Ascending aorta (tissue), 2 donors: Measurements from ENCODE around the gene MAML2. TPM values are rescaled to one million over a fixed set of nuclear protein-coding genes. Genes with fewer than 3 reads are reported as not detected.

Source experiments
- DNase-seq, 2 donors: peaks; one replicate each; pipeline ENCODE4 v3.0.0-alpha.2; 2019; ENCODE audit warnings: low spot score in 2 of 2
- H3K27ac ChIP-seq, 2 donors: fragments of 200-600 bp; sonication (generic); one replicate each; pipeline ENCODE4 v1.5.1; 2016 to 2017; ENCODE audit warnings: mild to moderate bottlenecking in 1 of 2
- H3K27me3 ChIP-seq: fragments of 200-600 bp; sonication (generic); one replicate; pipeline ENCODE4 v1.5.1; 2017
- H3K36me3 ChIP-seq, 2 donors: fragments of 200-600 bp; sonication (generic); one replicate each; pipeline ENCODE4 v1.5.1; 2016
- H3K4me1 ChIP-seq, 2 donors: fragments of 200-600 bp; sonication (generic); one replicate each; pipeline ENCODE4 v1.5.1; 2016 to 2017; ENCODE audit warnings: mild to moderate bottlenecking in 1 of 2
- H3K4me3 ChIP-seq, 2 donors: fragments of 200-600 bp; sonication (generic); one replicate each; pipeline ENCODE4 v1.5.1; 2016 to 2017; ENCODE audit warnings: mild to moderate bottlenecking in 1 of 2
- H3K9me3 ChIP-seq, 2 donors: fragments of 200-600 bp; sonication (generic); one replicate each; pipeline ENCODE4 v1.5.1; 2016
- intact Hi-C: fragments of 100-400 bp; cut with DNase I; formaldehyde crosslinking; loops from one replicate; pipeline ENCODE4 v1.15.1; 2023
- total RNA-seq: library from RNA; depleted of rRNA; stranded (reverse); fragments of >200 nt; gene quantifications from one replicate; pipeline ENCODE4 v1.1.0, GENCODE V29; 2016
- TF ChIP-seq, protein P1 (sequence below), 3 experiments: fragments of 200-600 bp in 2 of 3; fragments of 450-650 bp in 1 of 3; sonication (generic) in 2 of 3; IDR thresholded peaks; one replicate each; pipeline ENCODE4 v1.5.1; 2016 to 2019; ENCODE audit warnings: antibody characterized with exemption in 3 of 3, mild to moderate bottlenecking in 1 of 3, moderate library complexity in 1 of 3

The MAML2 gene
- total RNA-seq, 1 donor from 2014 or later = 13.2 TPM

- DNase-seq = no peak
- H3K27me3 ChIP-seq = no peaks in the 10 kb centered on the region
- H3K4me1 ChIP-seq = peaks cover 0 to 13% of the 10 kb centered on the region in 2 donors
- intact Hi-C loops = loop anchor here (5.0 kb wide), 1 partner anchor 73 kb away; no protein-coding TSS in a partner anchor
- TF ChIP-seq, protein P1, sequence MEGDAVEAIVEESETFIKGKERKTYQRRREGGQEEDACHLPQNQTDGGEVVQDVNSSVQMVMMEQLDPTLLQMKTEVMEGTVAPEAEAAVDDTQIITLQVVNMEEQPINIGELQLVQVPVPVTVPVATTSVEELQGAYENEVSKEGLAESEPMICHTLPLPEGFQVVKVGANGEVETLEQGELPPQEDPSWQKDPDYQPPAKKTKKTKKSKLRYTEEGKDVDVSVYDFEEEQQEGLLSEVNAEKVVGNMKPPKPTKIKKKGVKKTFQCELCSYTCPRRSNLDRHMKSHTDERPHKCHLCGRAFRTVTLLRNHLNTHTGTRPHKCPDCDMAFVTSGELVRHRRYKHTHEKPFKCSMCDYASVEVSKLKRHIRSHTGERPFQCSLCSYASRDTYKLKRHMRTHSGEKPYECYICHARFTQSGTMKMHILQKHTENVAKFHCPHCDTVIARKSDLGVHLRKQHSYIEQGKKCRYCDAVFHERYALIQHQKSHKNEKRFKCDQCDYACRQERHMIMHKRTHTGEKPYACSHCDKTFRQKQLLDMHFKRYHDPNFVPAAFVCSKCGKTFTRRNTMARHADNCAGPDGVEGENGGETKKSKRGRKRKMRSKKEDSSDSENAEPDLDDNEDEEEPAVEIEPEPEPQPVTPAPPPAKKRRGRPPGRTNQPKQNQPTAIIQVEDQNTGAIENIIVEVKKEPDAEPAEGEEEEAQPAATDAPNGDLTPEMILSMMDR (IDR thresholded peaks at IDR 0.05) = no peak
- H3K4me3 ChIP-seq = peak overlapping the region; percentile 4 to 53
- H3K9me3 ChIP-seq = no peaks in the 10 kb centered on the region
- no peaks in the 10 kb centered on the region for H3K36me3 ChIP-seq
- peak overlapping the region; percentile 53 to 60 for H3K27ac ChIP-seq
These were observed 107.2 kb downstream of the MAML2 start for GRCh38 chr11:96235751-96236150.

DNA sequence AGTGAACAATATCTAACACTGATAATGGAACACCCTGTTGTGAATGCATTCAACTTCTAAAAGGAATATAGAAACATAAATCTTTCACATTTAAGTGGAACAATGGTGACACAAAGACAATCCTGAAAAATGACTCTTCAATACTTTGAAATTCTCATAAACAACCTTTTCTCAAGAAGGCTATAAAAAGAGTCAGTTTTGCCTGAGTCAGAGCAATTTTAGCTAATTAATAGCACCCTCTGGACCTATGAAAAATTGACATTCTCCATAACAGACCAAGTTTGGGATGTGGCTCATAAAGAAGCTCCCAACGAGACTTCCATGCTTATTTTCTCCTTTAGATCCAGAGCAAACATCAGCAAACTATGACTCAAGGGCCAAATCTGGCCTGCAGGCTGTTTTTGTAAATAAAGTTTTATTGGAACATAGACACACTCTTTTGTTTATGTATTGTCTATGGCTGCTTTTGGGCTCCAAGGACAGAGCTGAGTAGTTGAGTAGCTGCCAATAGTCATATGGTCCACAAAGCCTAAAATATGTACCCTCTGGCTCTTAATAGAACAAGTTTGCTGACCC lies 108.0 kb downstream of the MAML2 start:
- DNase-seq = no peak
- Histone ChIP-seq H3K27me3 (no peaks in the 10 kb centered on the region), H3K4me1 (peaks cover 0 to 13% of the 10 kb centered on the region in 2 donors), H3K36me3 (no peaks in the 10 kb centered on the region), H3K27ac (peak overlapping the region; percentile 53 to 60), H3K9me3 (no peaks in the 10 kb centered on the region), H3K4me3 (peak overlapping the region in 1 of 2 donors; percentile 53)
- TF ChIP-seq, protein P1 (IDR thresholded peaks at IDR 0.05) = no peak
- intact Hi-C loops = loop anchor here (5.0 kb wide), 1 partner anchor 73 kb away; no protein-coding TSS in a partner anchor

- Histone ChIP-seq H3K4me3 (no peak overlapping the region), H3K4me1 (peaks cover 10 to 34% of the 10 kb centered on the region in 2 donors), H3K27ac (no peak overlapping the region), H3K36me3 (no peaks in the 10 kb centered on the region), H3K9me3 (no peaks in the 10 kb centered on the region), H3K27me3 (no peaks in the 10 kb centered on the region)
- DNase-seq = no peak
- TF ChIP-seq, protein P1 (IDR thresholded peaks at IDR 0.05) = no peak
- intact Hi-C loops = no loop called here
These were observed 110.9 kb downstream of the MAML2 start for GRCh38 chr11:96232132-96232531.

DNA sequence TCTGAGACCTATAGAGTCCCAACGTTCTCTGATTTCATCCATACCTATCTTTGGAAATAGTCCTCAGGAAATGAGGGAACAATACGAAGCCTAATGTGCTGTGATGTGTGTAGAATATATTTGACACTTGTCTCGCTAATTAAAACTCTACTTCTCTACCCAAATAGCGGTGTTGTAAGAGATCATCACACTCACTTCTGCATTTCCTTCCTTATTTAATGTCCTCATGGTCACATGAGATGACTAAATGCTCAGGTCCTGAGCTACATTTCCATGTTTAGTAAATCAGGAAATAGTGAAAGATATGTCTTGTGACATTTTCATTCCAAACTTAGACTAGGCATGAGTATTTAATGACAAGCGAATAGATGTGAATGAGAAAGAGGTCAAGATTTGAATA lies 112.3 kb downstream of the MAML2 start:
- peaks cover 12 to 43% of the 10 kb centered on the region in 2 donors for H3K4me1 ChIP-seq
- no peaks in the 10 kb centered on the region for H3K27me3 ChIP-seq
- no peaks in the 10 kb centered on the region for H3K36me3 ChIP-seq
- H3K27ac ChIP-seq = no peak overlapping the region
- no peak for DNase-seq
- H3K9me3 ChIP-seq = no peaks in the 10 kb centered on the region
- TF ChIP-seq, protein P1 (IDR thresholded peaks at IDR 0.05) = no peak
- H3K4me3 ChIP-seq = no peak overlapping the region
- intact Hi-C loops = no loop called here

DNA sequence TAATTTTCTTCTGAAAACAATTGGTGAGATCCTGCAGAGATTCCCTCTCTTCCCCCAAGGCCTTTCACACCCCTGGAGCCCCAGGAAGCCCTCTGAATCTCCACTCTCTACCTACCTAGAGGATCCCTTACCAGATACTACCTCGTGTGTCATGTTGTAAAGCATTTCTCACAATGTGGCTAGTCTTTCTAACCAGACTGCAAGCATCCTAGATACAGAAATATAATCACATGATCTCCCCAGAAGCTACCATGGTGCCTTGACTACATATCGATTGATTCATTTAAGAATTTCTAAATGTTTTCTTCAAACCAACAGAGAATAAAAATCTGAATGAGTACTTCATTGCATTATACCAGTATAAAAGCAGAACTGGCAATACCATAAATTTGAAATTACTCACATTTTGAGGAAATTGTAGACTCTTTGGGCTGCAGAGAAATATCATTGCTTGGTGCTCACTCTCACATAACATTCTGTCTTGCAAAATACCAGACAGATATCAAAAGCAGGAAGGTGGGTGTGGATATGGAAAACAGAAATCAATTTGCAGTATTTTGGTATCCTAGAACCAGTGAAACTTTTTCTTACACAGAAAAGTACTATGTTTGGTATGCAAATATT lies 113.5 kb downstream of the MAML2 start:
- no peaks in the 10 kb centered on the region for H3K9me3 ChIP-seq
- TF ChIP-seq, protein P1 (IDR thresholded peaks at IDR 0.05) = no peak
- no peaks in the 10 kb centered on the region for H3K27me3 ChIP-seq
- DNase-seq = no peak
- peaks cover 12 to 38% of the 10 kb centered on the region in 2 donors for H3K4me1 ChIP-seq
- peak overlapping the region; percentile 93 to 96 for H3K27ac ChIP-seq
- intact Hi-C loops = loop anchor here (5.0 kb wide), 1 partner anchor 172 kb away; no protein-coding TSS in a partner anchor
- H3K36me3 ChIP-seq = no peaks in the 10 kb centered on the region
- no peak overlapping the region for H3K4me3 ChIP-seq
